Activated naive CD4-positive, alpha-beta T cell treated with anti-CD3 and anti-CD28 coated beads, Interleukin-2, amount 50 U/mL, for 24 hours (primary cell): ENCODE data around the gene WSB1.
"Not testable (repeated sequence)": the region's sequence is repeated elsewhere in the genome, so short reads cannot be mapped to it uniquely, and the experiment has no call there.

Source experiments
- H3K27ac Mint-ChIP-seq: one replicate; pipeline ENCODE4 v1.8.0; 2021; ENCODE audit warnings: mild to moderate bottlenecking, mixed read lengths
- H3K27me3 Mint-ChIP-seq: one replicate; pipeline ENCODE4 v1.8.0; 2021; ENCODE audit warnings: mixed read lengths
- H3K36me3 Mint-ChIP-seq: one replicate; pipeline ENCODE4 v1.8.0; 2021; ENCODE audit warnings: mixed read lengths
- H3K4me1 Mint-ChIP-seq: one replicate; pipeline ENCODE4 v1.8.0; 2021; ENCODE audit warnings: mixed read lengths
- H3K4me3 Mint-ChIP-seq: one replicate; pipeline ENCODE4 v1.8.0; 2021; ENCODE audit warnings: mild to moderate bottlenecking, mixed read lengths
- H3K9me3 Mint-ChIP-seq: one replicate; pipeline ENCODE4 v1.8.0; 2021; ENCODE audit warnings: mixed read lengths

Gene WSB1

DNA sequence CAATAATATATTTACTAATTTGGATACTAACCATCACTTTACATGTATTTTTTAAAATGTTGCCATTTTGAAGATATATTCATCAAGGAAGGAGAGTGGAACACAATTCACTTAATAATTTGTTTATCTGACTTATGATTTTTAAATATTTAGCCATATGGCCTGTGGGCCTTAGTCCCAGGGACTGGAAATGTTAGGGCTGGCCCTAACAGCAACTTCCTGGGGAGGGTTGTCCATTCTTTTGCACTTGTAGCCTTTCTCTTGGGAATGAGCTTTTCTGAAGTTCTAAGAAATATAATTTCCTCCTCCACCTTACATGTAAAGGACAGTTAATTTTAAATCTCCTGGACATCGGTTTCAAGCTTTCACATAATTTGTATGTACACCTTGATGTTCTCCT is 27.7 kb upstream of the WSB1 start:
- Mint-ChIP-seq H3K27ac (no peak overlapping the region), H3K4me3 (no peak overlapping the region), H3K36me3 (no peaks in the 10 kb centered on the region), H3K27me3 (peaks cover 4% of the 10 kb centered on the region), H3K4me1 (no peaks in the 10 kb centered on the region), H3K9me3 (no peaks in the 10 kb centered on the region)

DNA sequence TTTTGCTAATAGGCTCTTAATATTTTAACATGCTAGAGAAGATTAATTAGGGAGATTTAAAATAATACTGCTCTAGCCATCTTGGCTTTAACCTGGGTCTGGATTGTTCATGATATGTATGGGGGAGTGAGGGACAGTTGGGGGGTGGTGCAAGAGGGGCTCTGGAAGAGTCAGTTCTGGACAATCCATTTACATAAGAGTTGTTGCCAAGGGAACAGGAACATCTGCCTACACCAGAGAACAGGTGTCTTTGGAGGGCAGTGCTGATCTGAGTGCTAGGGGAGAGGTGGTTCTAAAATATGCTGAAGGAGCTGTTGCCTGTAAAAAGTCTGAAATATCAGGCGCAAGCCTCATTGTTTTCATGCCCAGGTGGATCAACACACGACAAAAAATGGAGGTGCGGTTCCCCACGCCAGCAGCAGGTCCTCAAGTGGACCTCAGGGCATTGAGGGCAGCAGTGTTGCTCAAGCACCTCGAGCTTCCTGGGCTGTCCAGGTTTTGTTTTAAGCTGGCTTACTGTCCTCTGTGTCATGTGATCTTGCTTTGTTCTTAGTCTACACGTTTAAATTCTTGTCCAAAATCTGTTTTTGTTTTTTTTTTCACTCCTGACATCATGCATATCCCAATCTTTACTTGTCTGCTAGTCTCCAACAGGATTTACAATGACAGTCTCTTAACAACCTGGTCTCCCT is 25.4 kb upstream of the WSB1 start:
- Mint-ChIP-seq H3K4me1 (no peaks in the 10 kb centered on the region), H3K27me3 (peaks cover 4% of the 10 kb centered on the region), H3K27ac (no peak overlapping the region), H3K4me3 (no peak overlapping the region), H3K9me3 (no peaks in the 10 kb centered on the region), H3K36me3 (no peaks in the 10 kb centered on the region)

GRCh38 chr17:27269201-27269600 is 24.7 kb upstream of the WSB1 start:
- Mint-ChIP-seq H3K4me3 (no peak overlapping the region), H3K36me3 (no peaks in the 10 kb centered on the region), H3K27ac (no peak overlapping the region), H3K4me1 (no peaks in the 10 kb centered on the region), H3K27me3 (peaks cover 4% of the 10 kb centered on the region), H3K9me3 (no peaks in the 10 kb centered on the region)

DNA sequence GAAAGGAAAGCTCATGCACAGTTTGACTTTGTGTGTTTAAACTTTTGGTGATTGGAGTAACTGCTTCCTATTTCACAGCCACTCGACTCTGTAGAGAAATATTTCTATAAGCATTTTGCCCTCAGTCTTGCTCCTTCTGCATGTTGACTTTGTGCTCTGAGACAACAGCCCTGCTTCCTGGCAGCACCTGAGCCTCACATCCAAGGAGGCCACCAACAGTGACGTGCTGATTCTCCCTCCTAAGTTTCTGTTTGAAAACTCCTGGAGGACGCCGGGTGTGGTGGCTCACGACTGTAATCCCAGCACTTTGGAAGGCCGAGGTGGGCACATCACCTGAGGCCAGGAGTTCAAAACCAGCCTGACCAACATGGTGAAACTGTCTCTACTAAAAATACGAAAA is 23.9 kb upstream of the WSB1 start:
- H3K4me1 Mint-ChIP-seq = no peaks in the 10 kb centered on the region
- H3K27ac Mint-ChIP-seq = no peak overlapping the region
- H3K36me3 Mint-ChIP-seq = no peaks in the 10 kb centered on the region
- no peaks in the 10 kb centered on the region for H3K9me3 Mint-ChIP-seq
- peaks cover 4% of the 10 kb centered on the region for H3K27me3 Mint-ChIP-seq
- H3K4me3 Mint-ChIP-seq = no peak overlapping the region

DNA sequence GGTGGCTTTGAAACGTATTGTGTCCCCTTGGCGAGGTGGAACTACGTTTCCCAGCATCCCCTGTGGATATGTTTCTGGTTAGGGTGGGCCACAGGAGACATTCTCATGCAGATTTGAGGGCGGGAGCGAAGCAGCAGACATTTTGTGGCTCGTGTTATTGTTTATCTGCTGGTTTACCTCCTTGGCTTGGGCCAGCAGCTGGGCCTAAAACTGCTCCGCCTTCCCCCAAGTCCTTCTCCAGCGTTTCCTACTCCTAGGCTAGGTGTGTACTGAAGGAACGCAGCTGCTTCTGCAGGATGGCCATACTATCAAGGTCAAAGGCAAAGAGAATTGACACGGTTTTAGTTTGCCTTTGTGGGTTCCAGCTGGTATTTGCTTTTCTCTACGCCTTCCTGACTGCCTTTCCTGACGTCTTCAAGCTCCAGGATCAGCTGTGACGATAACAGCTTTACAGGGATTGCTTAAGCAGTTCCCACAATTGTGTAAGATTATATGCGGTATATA is 17.2 kb upstream of the WSB1 start:
- Mint-ChIP-seq H3K27me3 (no peaks in the 10 kb centered on the region), H3K27ac (no peak overlapping the region), H3K9me3 (no peaks in the 10 kb centered on the region), H3K4me1 (no peaks in the 10 kb centered on the region), H3K36me3 (no peaks in the 10 kb centered on the region), H3K4me3 (no peak overlapping the region)

DNA sequence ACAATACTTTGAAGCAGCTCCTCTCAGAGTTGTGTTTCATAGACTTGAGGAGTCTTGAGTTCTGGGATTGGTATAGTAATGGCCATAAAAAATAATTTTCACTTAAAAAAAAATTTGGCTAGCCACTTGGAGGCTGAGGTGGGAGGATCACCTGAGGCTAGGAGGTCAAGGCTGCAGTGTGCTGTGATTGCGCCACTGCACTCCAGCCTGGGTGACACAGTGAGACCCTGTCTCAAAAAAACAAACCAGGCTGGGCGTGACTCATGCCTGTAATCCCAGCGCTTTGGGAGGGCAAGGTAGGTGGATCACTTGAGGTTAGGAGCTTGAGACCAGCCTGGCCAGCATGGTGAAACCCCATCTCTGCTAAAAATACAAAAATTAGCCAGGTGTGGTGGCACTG is 14.8 kb upstream of the WSB1 start:
- not testable (repeated sequence) for H3K9me3 Mint-ChIP-seq, H3K4me1 Mint-ChIP-seq, H3K27ac Mint-ChIP-seq, H3K36me3 Mint-ChIP-seq, H3K4me3 Mint-ChIP-seq, H3K27me3 Mint-ChIP-seq

DNA sequence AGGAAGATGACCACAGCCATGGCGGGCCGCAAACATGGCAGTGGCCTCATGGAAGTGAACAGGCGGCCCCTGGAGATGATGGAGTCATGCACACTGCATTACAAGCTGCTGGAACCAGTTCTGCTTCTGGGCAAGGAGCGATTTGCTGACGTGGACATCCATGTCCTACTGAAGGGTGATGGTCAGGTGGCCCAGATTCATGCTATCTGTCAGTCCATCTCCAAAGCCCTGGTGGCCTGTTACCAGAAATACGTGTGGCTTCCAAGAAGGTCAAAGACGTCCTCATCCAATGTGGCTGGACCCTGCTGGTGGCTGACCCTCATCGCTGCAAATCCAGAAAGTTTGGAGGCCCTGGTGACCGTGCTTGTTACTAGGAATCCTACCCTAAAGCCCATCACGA is 13.4 kb upstream of the WSB1 start:
- no peaks in the 10 kb centered on the region for H3K27me3 Mint-ChIP-seq
- H3K4me1 Mint-ChIP-seq = no peaks in the 10 kb centered on the region
- H3K27ac Mint-ChIP-seq = no peak overlapping the region
- H3K9me3 Mint-ChIP-seq = no peaks in the 10 kb centered on the region
- H3K4me3 Mint-ChIP-seq = no peak overlapping the region
- H3K36me3 Mint-ChIP-seq = no peaks in the 10 kb centered on the region

GRCh38 chr17:27281438-27281837 is 12.5 kb upstream of the WSB1 start:
- H3K4me3 Mint-ChIP-seq = no peak overlapping the region
- H3K4me1 Mint-ChIP-seq = no peaks in the 10 kb centered on the region
- no peaks in the 10 kb centered on the region for H3K9me3 Mint-ChIP-seq
- no peaks in the 10 kb centered on the region for H3K27me3 Mint-ChIP-seq
- no peaks in the 10 kb centered on the region for H3K36me3 Mint-ChIP-seq
- H3K27ac Mint-ChIP-seq = no peak overlapping the region

DNA sequence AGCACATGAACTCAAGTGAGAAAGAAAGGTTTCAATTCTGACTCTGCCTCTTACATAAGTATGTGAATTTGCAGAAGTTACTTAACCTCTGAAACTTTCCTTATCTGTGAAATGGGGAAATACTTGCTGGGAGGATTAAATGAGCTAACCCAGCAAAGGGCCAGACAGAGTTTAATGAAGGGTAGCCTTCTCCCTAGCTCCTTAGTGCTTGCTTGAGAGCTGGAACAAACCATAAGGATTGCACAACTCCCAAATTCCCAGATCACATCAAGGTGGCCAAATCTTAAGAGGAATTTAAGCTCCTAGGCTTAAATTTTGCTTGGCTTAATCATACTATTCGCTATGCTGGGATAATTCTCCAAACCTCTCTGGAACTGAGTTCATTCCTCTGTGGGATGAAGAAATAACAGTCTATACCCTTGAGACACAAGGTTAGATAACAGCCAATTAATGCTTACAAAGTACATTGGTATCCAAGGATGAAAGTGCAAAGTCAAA is 11.8 kb upstream of the WSB1 start:
- no peaks in the 10 kb centered on the region for H3K9me3 Mint-ChIP-seq
- H3K27me3 Mint-ChIP-seq = no peaks in the 10 kb centered on the region
- H3K36me3 Mint-ChIP-seq = no peaks in the 10 kb centered on the region
- H3K4me1 Mint-ChIP-seq = no peaks in the 10 kb centered on the region
- no peak overlapping the region for H3K4me3 Mint-ChIP-seq
- no peak overlapping the region for H3K27ac Mint-ChIP-seq

DNA sequence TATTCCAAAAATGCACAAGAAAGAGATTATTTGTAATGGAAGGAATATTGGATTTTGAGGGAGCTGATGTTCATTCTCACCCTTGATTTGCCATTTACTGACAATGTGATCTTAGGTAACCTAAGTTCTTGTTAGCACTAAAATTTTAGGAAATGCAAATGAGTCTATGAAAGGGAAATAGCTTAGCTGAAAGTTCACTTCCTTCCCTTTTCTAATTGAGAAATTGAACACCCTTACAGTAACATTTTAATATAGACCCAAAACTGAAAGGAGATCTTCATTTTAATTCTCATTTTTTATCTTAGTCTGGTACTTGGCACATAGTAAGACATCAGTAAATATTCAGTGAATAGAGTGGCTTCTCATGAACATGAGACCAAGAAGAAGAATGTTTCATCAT is 10.9 kb upstream of the WSB1 start:
- Mint-ChIP-seq H3K36me3 (no peaks in the 10 kb centered on the region), H3K27ac (no peak overlapping the region), H3K4me1 (no peaks in the 10 kb centered on the region), H3K4me3 (no peak overlapping the region), H3K27me3 (no peaks in the 10 kb centered on the region), H3K9me3 (no peaks in the 10 kb centered on the region)

DNA sequence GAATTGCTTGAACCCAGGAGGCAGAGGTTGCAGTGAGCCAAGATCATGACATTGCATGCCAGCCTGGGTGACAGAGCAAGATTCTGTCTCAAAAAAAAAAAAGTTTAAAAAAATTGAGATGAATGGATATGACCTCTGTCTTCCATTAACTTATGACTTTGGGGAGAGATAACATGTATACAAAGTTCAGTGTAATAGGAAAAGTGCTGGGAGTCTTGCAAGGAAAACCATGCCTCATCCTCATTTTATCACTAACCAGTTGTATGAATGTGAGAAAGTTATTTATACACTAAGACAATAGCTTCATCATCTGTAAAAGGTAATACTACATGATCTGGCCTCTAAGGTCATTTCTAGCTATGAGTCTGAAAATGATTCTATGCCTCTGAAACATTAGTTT is 10.2 kb upstream of the WSB1 start:
- no peaks in the 10 kb centered on the region for H3K27me3 Mint-ChIP-seq
- no peaks in the 10 kb centered on the region for H3K4me1 Mint-ChIP-seq
- no peak overlapping the region for H3K4me3 Mint-ChIP-seq

GRCh38 chr17:27284811-27285415 is 9.0 kb upstream of the WSB1 start:
- Mint-ChIP-seq H3K27ac (no peak overlapping the region), H3K36me3 (no peaks in the 10 kb centered on the region), H3K4me1 (no peaks in the 10 kb centered on the region), H3K4me3 (no peak overlapping the region), H3K27me3 (no peaks in the 10 kb centered on the region), H3K9me3 (no peaks in the 10 kb centered on the region)

More for the DNA sequence above, 10.2 kb upstream of the WSB1 start:
- no peak overlapping the region for H3K27ac Mint-ChIP-seq
- no peaks in the 10 kb centered on the region for H3K9me3 Mint-ChIP-seq
- no peaks in the 10 kb centered on the region for H3K36me3 Mint-ChIP-seq

DNA sequence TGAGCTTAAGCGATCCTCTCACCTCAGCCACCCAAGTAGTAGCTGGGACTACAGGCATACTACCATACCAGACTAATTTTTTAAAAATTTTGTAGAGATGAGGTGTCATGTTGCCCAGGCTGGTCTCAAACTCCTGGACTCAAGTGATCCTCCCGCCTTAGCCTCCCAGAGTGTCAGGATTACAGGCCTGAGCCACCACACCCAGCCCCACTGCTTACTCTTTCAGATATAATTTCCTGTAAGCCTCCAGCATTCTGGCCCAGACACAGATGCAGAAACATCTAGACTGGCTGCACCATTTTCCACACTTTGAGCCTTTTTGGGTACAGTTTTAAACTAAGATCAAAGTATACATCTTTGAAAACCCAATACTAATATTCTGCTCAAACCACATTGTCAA is 8.4 kb upstream of the WSB1 start:
- no peaks in the 10 kb centered on the region for H3K4me1 Mint-ChIP-seq
- H3K36me3 Mint-ChIP-seq = no peaks in the 10 kb centered on the region
- no peak overlapping the region for H3K27ac Mint-ChIP-seq
- H3K4me3 Mint-ChIP-seq = no peak overlapping the region
- H3K9me3 Mint-ChIP-seq = no peaks in the 10 kb centered on the region
- no peaks in the 10 kb centered on the region for H3K27me3 Mint-ChIP-seq

DNA sequence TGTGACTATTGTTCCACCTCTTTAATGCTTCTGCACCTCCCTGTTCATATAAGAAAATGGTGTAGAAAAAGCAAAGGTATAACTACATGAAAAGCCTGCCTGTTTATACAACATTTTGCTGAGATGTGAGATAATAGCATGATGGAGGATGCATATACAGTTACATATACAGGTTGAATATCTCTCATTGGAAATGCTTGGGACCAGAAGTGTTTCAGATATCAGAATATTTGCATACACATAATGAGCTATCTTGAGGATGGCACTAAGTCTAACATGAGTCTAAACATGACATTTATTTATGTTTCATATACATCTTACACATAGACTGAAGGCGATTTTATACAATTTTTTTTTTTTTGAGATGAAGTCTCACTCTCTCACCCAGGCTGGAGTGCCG is 5.7 kb upstream of the WSB1 start:
- Mint-ChIP-seq H3K36me3 (no peaks in the 10 kb centered on the region), H3K27ac (no peak overlapping the region), H3K4me3 (no peak overlapping the region), H3K9me3 (no peaks in the 10 kb centered on the region), H3K4me1 (peaks cover 2% of the 10 kb centered on the region), H3K27me3 (no peaks in the 10 kb centered on the region)

DNA sequence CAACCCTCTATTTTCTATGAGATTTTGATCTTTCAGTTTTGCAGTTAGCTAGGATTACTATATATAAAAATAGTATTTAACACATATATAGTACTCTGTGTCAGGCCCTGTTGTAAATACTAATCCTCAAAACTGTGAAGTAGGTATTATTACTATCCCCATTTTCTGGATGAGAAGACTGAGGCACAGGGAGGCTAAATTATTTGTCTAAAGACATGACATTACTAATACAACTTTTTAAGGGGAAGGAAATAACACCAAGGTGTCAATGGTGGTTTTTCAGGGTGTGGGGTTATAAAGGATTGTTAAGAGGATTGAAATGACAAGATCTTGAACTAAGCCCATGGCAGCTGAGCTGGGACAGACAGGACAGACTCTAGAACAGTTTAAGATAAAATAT is 4.1 kb upstream of the WSB1 start:
- H3K4me1 Mint-ChIP-seq = peaks cover 13% of the 10 kb centered on the region
- no peaks in the 10 kb centered on the region for H3K27me3 Mint-ChIP-seq
- H3K27ac Mint-ChIP-seq = no peak overlapping the region
- H3K4me3 Mint-ChIP-seq = no peak overlapping the region
- no peaks in the 10 kb centered on the region for H3K9me3 Mint-ChIP-seq
- H3K36me3 Mint-ChIP-seq = no peaks in the 10 kb centered on the region

DNA sequence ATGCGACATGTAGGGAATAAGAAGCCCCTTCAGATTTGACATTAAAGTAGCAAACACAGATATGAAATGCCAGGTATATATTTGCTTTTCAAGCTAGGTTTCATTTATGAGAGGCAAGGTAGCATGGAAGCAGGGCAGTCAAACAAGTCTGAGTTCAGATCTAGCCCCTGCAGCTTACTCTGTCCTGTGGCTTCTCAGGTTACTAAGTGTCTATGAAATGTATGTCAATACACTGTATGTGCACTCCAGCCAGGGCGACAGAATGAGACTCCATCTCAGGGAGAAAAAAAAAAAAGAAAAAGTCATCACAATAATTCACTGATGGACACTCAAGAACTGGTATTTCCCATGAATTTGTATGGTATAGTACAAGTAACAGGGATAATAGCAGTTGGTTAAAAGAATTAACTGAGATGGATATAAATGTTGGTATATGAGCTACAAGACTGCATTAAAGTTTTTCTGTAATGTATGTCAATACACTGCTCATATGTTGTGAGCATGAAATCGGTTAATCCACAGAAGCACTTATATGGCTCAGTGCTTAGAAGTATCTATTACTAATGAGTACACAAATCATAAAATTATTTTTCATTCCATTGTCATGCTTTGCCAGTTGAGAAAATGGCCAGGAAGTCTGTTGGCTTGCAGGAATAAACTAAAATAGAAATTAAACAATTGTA is 2.9 kb upstream of the WSB1 start:
- Mint-ChIP-seq H3K27ac (no peak overlapping the region), H3K36me3 (no peaks in the 10 kb centered on the region), H3K9me3 (no peaks in the 10 kb centered on the region), H3K4me1 (peaks cover 25% of the 10 kb centered on the region), H3K27me3 (no peaks in the 10 kb centered on the region), H3K4me3 (no peak overlapping the region)
